WI38 (cell line): ENCODE results near the gene MACROD2.

ENCODE experiments used
- H3K4me3 ChIP-seq: 2 replicates; pipeline ENCODE4 v1.5.1; 2011; ENCODE audit warnings: low read depth, mild to moderate bottlenecking, control low read depth, low read length
- TF ChIP-seq, protein P1 (sequence below): IDR thresholded peaks from 2 replicates; pipeline ENCODE4 v1.5.1; 2012; ENCODE audit warnings: low read depth, mild to moderate bottlenecking, control low read depth, low read length

MACROD2 gene

DNA sequence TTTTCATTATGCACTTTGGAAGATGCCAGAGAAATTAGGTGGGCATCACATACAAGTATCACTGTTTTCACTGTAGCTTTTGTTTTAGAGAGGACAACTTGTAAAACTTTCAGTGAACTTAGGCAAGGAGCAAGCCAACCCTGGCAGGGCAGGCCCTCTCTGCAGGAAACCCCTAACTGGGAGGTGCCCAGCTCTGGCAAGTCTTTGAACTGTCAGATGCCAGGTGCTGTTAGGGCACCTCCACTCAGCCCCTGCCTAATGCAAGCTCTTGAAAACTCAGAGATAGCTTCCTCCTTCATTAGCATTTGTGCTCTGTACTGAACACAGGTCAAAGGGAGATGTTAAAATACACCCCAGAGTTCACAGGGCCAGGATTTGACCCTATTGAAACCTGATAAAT lies 1116.3 kb downstream of the MACROD2 start:
- no peak overlapping the region for H3K4me3 ChIP-seq
- TF ChIP-seq, protein P1, sequence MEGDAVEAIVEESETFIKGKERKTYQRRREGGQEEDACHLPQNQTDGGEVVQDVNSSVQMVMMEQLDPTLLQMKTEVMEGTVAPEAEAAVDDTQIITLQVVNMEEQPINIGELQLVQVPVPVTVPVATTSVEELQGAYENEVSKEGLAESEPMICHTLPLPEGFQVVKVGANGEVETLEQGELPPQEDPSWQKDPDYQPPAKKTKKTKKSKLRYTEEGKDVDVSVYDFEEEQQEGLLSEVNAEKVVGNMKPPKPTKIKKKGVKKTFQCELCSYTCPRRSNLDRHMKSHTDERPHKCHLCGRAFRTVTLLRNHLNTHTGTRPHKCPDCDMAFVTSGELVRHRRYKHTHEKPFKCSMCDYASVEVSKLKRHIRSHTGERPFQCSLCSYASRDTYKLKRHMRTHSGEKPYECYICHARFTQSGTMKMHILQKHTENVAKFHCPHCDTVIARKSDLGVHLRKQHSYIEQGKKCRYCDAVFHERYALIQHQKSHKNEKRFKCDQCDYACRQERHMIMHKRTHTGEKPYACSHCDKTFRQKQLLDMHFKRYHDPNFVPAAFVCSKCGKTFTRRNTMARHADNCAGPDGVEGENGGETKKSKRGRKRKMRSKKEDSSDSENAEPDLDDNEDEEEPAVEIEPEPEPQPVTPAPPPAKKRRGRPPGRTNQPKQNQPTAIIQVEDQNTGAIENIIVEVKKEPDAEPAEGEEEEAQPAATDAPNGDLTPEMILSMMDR, result no peak

DNA sequence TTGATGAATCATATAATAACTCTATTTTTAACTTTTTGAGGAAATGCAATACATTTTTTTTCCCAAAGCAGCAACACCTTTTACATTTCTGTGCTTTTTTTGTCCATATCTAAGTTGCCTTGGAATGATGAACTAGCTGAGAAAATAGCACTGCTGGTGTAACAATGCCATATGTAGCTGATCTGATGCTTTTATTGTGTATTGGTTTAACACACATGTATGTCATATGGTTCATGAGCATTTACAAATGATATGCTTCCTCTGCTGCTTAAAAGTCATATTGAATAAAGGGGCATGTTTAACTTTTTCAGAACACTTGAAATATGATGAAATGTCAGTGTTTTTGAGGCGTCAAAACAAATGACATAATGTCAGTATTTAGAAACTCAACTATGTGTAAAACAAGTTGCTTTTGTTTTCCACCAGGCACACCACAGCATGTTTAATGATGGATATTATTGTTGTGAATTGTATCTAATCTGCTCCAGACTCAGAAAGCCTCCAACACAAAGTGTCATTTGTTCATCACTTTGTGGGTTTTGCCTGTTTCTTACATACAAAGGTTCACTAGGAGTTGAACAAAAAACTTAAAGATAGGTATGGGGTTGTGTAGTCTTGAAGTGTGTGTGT lies 1117.9 kb downstream of the MACROD2 start:
- TF ChIP-seq, protein P1, result no peak
- no peak overlapping the region for H3K4me3 ChIP-seq

DNA sequence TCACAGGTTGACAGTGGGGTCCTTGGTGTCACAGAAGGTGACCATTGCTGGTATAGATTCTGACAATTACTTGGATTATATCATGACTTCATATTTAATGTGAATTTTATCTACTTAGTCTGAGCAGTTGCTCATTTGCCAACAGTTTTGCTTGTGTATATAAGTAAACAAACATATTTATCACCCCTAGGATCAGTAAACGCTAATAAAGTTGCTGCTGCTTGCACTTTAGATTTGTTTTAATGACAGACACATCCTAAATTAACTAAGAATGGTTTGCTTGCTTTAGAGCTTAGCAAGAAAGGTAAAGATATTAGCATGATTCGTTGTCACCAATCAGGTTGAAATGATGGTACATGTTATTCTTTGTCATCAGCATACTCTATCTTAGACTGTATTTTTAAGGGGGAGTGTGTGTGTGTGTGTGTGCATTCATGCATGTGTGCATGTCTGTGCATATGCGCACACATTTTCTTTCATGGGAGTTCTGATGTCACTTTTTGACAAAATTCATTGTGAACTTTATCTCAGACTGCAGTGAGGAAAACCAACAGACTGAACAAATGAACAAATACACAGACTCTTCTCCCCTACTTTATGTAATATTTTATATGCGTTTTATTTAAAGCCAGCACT lies 1124.7 kb downstream of the MACROD2 start:
- no peak overlapping the region for H3K4me3 ChIP-seq
- TF ChIP-seq, protein P1, result no peak

DNA sequence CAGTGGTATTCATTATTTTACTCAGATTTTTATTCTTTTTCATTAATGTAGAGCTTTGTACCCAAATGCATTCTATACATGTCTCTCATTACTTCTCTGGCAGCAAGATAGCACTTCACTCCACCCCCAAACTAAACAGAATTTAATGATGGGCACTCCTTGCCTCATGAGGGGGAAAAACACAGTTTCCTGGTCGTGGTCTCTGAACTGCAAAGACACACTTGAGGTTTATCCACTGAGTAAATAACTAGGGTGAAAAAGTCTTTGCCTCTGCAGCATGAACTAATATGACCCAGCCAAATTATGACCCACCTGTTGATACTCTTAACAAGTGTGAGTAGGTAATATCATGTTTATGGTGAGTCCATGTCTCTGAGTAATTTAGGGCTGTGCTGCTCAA lies 1127.3 kb downstream of the MACROD2 start:
- TF ChIP-seq, protein P1, result no peak
- H3K4me3 ChIP-seq, result no peak overlapping the region

DNA sequence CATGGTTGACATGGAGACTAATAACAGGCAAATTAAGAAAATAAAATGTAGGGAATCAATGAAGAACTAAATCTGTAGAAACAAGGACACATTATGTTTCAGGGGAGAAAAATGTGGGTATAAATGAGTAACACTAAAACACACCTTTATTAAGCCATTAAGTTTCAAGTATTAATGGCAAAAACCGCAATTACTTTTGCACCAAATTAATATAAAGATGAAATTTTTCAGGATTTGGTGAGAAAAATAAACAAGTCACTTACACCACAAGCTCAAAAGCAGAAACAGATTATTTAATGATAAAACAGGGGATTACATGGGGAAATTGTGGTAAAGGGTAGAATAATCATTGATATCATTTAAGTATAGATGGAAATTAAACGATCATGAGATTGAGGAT lies 1135.9 kb downstream of the MACROD2 start:
- TF ChIP-seq, protein P1, result no peak
- no peak overlapping the region for H3K4me3 ChIP-seq

DNA sequence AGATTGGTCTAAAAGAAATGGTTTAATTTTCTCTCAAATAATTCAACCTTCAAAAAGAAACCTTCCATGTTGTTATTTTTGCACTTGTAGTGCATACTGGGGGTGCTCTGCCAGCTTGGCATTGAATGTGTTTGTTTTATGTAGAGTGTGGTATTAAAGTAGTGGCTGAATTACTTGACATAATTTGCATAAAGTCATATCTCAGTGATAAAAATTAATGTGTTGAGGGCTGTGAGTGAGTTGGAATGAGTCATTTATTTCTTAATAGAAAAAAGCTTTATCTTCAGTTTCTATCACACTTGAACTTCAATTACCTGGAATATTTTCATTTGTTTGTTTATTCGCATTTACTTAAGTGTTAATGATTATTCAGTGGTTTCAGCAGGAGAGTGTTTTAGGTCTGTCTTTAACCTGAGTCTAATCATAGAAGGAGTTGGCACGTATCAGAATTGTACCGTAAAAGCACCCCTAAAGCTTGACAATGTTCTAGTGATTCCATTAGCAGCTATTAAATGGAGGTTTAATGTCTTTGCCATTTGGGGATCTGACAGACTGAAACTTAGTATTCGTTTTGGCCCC lies 1143.3 kb downstream of the MACROD2 start:
- H3K4me3 ChIP-seq, result no peak overlapping the region
- TF ChIP-seq, protein P1, result no peak

DNA sequence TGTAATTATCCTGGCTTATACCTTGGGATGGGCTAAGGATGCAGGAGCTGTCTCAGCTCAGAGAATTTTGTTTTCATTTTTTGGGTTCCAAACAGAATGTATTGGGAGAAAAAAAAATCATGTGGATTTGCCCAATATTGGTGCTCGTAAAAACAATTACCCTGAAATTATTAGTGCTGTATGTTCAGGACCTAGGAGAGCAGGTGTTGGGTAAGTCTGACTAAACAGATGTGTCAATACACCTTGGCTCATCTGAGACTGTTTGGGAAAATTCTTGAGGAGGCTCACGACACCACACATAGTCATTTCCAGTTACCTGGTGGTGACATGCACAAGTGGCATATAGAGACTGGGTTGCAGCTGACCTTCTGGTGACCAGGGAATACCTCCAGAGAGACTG lies 1144.2 kb downstream of the MACROD2 start:
- no peak overlapping the region for H3K4me3 ChIP-seq
- TF ChIP-seq, protein P1, result no peak
